ENCODE results near the gene TRAPPC2L. TPM values are rescaled to one million over a fixed set of nuclear protein-coding genes. Genes with fewer than 3 reads are reported as not detected.

TRAPPC2L gene
- total RNA-seq, 1 experiment from 2014 or later: 82.0 TPM

GRCh38 chr16:88881007-88881615 is 24.2 kb downstream of the TRAPPC2L start (continued):
- no peak for TF ChIP-seq ZNF281 (CRISPR knock-in tag; IDR thresholded peaks at IDR 0.05)
- TF ChIP-seq ZMAT4 (CRISPR knock-in tag; IDR thresholded peaks at IDR 0.05): no peak

- TF ChIP-seq GRHL2 (CRISPR knock-in tag; IDR thresholded peaks at IDR 0.05; ENCODE audit: insufficient replicate concordance, severe bottlenecking) (no peak), ELF4 (CRISPR knock-in tag; IDR thresholded peaks at IDR 0.05; ENCODE audit: low read depth) (no peak), TCF7 (CRISPR knock-in tag; IDR thresholded peaks at IDR 0.05; ENCODE audit: low read depth) (no peak), CREM (CRISPR knock-in tag; IDR thresholded peaks at IDR 0.05) (no peak)
- CTCF ChIA-PET: interaction anchor here (0.9 to 3.0 kb wide), 7 partner anchors 24 to 285 kb away, joined by 3 to 18 read pairs (median 14); partner anchors contain the start of genes GALNS and TRAPPC2L
- Mint-ChIP-seq H3K4me3 (no peak overlapping the region), H3K27ac (no peak overlapping the region), H3K36me3 (no peaks in the 10 kb centered on the region), H3K27me3 (ENCODE audit: low read depth) (no peaks in the 10 kb centered on the region; the same call in 1 of the 2 replicates), H3K9me3 (no peaks in the 10 kb centered on the region), H3K4me1 (no peaks in the 10 kb centered on the region)
- POLR2A ChIA-PET: interaction anchor here (1.0 kb wide), 1 partner anchor 24 kb away, joined by 5 read pairs; no protein-coding TSS in a partner anchor
- DNase-seq (ENCODE audit: low spot score) (no peak), ATAC-seq (no peak)
Measured at GRCh38 chr16:88881675-88882357, 24.9 kb downstream of the TRAPPC2L start.

GRCh38 chr16:88882358-88883030 is 25.6 kb downstream of the TRAPPC2L start:
- ChIA-PET POLR2A (no interaction called here), CTCF (no interaction called here)
- Mint-ChIP-seq H3K27me3 (ENCODE audit: low read depth) (no peaks in the 10 kb centered on the region; the same call in 1 of the 2 replicates), H3K36me3 (no peaks in the 10 kb centered on the region), H3K27ac (no peak overlapping the region), H3K4me1 (no peaks in the 10 kb centered on the region), H3K9me3 (no peaks in the 10 kb centered on the region), H3K4me3 (no peak overlapping the region)
- DNase-seq (ENCODE audit: low spot score) (no peak), ATAC-seq (no peak)
- no peak for TF ChIP-seq ZBTB21 (CRISPR knock-in tag; IDR thresholded peaks at IDR 0.05; ENCODE audit: borderline replicate concordance)
- no peak for TF ChIP-seq ZNF671 (CRISPR knock-in tag; IDR thresholded peaks at IDR 0.05)
- TF ChIP-seq E2F4 (CRISPR knock-in tag; IDR thresholded peaks at IDR 0.05; ENCODE audit: borderline replicate concordance, low read depth): no peak
- no peak for TF ChIP-seq NR3C1 (CRISPR knock-in tag; conservative IDR thresholded peaks at IDR 0.05; ENCODE audit: low read depth)
- TF ChIP-seq ERG (CRISPR knock-in tag; IDR thresholded peaks at IDR 0.05): no peak
- no peak for TF ChIP-seq ZNF263 (CRISPR knock-in tag; IDR thresholded peaks at IDR 0.05; ENCODE audit: low read depth)
- TF ChIP-seq SMAD3 (CRISPR knock-in tag; IDR thresholded peaks at IDR 0.05; ENCODE audit: borderline replicate concordance): no peak
- TF ChIP-seq ZNF416 (CRISPR knock-in tag; IDR thresholded peaks at IDR 0.05): no peak
- TF ChIP-seq IRF2 (CRISPR knock-in tag; IDR thresholded peaks at IDR 0.05; ENCODE audit: borderline replicate concordance, low read depth): no peak
- TF ChIP-seq FOXK1 (CRISPR knock-in tag; IDR thresholded peaks at IDR 0.05): no peak
- TF ChIP-seq STAT6 (CRISPR knock-in tag; conservative IDR thresholded peaks at IDR 0.05; ENCODE audit: low read depth): no peak
- no peak for TF ChIP-seq NFYB (CRISPR knock-in tag; conservative IDR thresholded peaks at IDR 0.05; ENCODE audit: low read depth)
- no peak for TF ChIP-seq MAX (CRISPR knock-in tag; IDR thresholded peaks at IDR 0.05)
- TF ChIP-seq ZNF423 (CRISPR knock-in tag; IDR thresholded peaks at IDR 0.05): no peak
- TF ChIP-seq USF1 (CRISPR knock-in tag; IDR thresholded peaks at IDR 0.05): no peak
- TF ChIP-seq ZNF396 (CRISPR knock-in tag; IDR thresholded peaks at IDR 0.05; ENCODE audit: borderline replicate concordance): no peak

Measured in WTC11 (cell line).